ENCODE results near the gene SGSM1.
A peak's percentile ranks its signal among the peaks of the same experiment; 100 is the strongest.
"Not testable (repeated sequence)": the region's sequence is repeated elsewhere in the genome, so short reads cannot be mapped to it uniquely, and the experiment has no call there.

SGSM1 gene

DNA sequence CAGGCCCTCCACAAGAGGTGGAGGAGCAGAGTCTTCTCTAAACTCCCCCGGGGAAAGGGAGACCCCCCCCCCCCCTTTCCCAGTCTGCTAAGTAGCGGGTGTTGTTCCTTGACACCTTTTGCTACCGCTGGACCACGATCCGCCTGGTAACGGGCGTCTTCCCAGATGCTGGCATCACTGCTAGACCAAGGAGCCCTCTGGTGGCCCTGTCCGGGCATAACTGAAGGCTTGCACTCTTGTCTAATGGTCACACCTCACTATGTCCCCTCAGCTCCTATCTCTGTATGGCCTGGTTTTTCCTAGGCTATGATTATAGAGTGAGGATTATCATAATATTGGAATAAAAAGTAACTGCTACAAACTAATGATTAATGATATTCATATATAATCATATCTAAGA lies 31.5 kb downstream of the SGSM1 start:
- not testable (repeated sequence) for DNase-seq (ENCODE audit: low spot score)

DNA sequence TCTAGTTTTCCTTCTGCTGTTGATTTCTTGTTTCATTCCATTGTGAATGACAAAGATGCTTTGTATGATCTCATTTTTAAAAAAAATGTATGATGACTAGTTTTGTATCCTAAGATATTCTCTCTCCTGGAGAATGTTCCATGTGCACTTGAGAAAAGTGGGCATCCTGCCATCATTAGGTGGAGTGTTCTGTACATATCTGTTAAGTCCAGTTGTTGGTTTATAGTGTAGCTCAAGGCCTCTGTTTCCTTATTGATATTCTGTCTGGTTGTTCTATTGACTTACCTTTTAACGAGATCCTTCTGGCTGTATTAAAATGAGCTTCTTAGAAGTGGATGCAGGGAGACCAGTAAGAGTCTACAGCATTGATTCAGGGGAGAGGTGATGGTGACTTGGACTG lies 35.2 kb downstream of the SGSM1 start:
- no peak for DNase-seq (ENCODE audit: low spot score)

DNA sequence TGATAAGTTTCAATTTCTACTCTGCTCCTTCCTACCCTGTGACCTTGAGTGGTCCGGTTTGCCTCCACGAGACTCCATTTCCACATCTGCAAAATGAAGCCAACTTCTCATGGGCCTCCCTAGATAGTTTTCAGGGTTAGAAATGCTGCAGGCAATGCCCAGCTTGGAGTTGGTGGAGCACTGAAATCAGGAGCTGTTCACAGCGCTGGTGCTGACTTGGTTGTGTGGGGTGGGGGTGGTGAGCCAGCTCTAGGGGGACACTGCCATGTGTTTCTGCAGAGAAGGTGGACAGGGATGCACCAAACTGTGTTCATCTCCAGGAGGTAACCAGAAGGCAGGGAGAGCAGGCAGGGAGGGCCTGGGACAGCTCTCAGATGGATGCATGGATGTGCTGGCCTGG lies 37.0 kb downstream of the SGSM1 start:
- DNase-seq (ENCODE audit: low spot score): no peak

DNA sequence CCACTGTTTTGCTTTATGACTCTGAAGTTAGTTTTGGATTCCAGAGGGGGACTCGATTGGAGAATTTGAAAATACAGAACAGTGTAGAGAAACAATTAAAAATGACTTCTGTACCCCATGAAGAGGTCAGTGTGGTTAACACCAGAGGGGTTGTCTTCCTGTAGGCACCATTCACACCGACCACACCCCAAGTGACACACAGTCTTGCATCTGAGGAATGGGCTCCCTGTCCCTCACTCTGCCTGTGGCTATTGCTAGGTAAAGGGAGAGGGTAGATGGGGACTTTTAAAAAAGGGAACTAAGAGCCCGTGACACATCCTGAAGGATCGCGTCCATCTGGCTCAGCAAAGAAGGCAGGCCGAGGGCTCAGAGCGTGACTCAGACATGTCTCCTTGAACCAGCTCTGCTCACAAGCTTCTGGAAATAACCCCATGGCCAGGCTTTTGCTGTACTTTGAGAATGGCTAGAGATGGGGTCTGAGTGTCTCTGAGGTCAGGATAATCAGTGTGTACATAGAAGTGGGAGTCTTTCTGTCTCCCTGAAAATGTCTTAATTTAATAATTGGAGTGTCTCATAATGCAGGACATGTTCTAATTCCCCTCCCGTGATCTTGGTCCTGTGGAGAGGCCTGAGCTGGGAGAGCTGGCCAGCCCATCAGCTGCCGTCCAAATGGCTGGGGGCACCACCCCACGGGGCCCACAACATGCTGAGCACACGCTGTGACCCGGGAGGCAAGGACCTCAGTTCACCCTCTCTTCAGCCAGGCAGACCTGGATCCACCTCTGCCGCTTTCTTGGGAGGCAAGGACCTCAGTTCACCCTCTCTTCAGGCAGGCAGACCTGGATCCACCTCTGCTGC lies 39.3 kb downstream of the SGSM1 start:
- DNase-seq (ENCODE audit: low spot score): peak; percentile 31

DNA sequence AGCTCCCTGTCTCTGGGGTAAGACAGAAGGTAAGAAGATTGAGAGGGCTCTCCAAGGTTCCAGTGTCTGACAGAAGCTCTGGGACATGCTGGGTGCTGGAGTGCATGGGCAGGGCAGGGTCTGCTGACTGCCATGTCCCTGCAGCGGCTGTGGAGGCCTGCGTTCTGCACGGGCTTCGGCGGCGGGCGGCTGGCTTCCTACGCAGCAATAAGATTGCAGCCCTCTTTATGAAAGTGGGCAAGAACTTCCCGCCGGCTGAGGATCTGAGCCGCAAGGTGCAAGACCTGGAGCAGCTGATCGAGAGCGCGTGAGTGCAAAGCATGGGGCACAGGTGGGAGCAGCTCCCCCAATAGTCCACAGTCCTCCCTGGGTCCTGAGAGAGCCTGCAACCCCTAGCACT lies 41.5 kb downstream of the SGSM1 start:
- DNase-seq (ENCODE audit: low spot score): no peak

DNA sequence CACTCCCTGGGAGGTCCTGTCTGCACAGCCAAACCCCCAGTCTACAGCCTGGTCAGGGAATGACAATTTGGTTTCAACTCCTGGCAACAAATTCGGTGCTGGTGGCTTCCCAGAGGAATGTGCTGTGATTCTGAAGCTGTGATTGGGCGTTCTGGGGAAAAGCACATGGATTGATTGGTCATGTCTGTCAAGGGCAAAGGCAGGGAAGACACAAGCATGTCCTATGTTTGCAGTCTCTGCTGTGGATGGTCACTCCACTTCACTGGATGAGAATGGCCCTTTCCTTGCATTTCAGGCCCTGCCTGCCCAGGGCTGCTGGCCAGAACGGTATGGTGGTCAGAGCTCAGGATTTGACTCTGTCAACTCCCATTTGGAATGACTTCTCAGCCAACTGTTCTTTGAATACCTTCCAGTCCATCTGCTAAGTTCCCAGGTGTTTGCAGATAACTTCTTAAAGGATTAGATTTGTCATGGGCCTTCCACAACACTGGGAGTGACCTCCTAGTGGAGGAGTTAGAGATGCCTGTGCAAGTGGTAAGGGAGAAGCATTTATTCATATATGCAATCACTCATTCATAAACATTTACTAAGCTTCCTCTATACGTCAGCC lies 42.7 kb downstream of the SGSM1 start:
- no peak for DNase-seq (ENCODE audit: low spot score)

DNA sequence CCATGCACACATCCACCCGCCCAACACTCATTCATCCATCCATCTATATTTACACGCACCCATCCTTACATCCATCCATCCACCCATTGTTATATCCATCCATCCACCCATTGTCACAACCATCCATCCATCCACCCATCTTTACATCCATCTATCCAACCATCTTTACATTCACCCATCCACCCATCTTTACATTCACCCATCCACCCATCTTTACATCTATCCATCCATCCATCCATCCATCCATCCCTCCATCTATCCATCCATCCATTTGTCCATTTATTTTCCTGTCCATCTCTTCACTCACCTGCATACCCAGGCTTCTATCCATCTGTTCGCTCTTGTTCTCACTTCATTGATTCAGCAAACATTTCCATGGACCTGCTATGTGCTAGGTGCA lies 49.8 kb downstream of the SGSM1 start:
- DNase-seq (ENCODE audit: low spot score): no peak

DNA sequence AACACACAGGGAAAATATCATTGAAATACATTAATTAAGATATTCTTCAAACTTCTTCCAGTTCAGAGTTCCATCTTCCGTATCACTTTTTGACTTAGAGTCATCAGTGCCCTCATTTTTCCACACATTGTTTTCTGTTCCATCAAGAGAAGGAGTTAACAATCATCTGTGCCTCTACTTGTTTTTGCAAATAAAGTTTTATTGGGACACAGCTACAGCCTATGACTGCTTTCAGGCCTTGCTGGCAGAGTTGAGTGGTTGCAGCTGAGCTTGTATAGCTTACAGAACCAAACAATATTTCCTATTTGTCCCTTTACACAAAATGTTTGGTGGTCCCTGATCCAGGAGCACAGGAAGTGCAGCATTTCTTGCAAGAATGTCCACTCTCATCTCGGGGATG lies 51.6 kb downstream of the SGSM1 start:
- DNase-seq (ENCODE audit: low spot score): no peak

DNA sequence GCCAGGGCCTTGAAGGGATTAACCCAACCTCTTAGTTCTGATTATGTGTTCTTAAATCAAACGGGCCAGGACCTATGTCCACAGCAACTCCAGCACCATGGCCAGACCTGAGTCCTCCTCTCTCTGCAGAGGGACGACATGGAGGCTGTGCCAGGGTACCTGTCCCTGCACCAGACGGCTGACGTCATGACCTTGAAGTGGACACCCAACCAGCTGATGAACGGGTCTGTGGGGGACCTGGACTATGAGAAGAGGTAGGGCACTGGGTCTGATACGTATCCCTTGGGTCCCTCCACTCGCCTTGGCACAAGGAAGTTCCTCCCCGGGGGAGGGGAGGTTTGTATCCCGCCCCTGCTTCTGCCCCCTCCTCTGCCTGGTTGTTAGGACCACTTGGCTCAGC lies 53.6 kb downstream of the SGSM1 start:
- DNase-seq (ENCODE audit: low spot score): no peak

DNA sequence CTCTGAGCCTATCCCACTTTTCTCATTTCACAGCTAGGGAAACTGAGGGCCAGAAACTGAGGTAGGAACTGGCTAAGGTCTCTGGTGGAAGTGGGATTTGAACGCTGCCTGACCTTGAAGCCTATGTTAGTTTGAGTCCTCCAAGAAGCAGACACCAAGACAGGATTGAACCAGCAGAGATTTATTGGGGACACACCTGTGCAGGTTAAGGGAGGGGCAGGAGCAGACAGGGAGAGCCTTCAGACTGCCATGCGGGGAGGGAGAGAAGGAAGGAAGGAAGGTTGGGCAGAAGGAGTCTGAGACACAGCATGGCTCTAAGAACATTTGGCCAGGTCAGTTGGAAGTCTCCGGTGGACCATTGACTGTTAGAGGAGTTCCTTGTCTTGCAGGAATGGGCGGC lies 59.5 kb downstream of the SGSM1 start:
- DNase-seq (ENCODE audit: low spot score): no peak

DNA sequence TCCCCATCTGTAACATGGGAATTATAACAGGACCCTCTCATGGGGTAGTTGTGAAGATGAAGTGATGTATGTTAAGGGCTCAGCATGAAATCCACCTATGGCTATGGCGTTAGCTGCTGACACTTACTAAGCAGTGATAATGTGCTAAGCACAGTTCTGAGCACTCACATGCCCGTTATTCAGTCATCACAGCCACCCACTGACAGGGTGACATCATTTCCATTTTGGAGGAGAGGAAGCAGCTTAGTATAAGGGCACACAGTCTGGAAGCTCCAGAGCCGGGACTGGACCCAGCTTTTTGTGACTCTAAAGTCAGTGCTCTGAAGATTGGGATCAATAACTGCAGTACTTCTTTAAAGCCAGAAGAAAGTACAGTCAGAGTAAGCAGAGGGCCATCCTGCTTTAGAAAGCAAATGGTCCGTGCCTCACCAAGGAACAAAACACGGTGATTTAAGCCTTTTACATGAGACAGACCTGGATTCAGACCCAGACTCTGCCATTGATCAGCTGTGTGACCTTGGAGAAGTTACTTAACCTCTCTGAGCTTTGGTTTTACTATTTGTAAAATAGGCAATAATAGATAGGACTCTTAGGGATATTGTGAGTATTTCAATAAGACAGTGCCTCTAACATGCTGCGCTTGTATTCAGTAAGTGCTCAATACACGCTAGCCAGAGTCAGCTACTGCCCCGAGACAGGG lies 61.5 kb downstream of the SGSM1 start:
- peak; percentile 36 for DNase-seq (ENCODE audit: low spot score)

DNA sequence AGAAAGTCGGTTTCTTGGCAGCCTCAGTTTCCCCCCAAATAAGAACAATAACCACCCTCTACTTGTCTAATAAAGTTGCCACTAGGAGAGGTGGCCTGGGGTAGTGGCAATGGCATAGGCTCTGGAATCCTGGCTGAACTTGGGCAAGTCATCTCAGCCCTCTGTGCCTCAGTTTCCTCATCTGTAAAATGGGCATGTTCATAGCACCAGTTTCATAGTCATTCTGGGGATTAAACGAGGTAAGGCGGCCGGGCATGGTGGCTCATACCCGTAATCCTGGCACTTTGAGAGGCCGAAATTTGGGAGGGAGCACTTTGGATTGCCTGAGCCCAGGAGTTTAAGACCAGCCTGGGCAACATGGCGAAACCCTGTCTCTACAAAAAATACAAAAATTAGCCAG lies 63.0 kb downstream of the SGSM1 start:
- no peak for DNase-seq (ENCODE audit: low spot score)

DNA sequence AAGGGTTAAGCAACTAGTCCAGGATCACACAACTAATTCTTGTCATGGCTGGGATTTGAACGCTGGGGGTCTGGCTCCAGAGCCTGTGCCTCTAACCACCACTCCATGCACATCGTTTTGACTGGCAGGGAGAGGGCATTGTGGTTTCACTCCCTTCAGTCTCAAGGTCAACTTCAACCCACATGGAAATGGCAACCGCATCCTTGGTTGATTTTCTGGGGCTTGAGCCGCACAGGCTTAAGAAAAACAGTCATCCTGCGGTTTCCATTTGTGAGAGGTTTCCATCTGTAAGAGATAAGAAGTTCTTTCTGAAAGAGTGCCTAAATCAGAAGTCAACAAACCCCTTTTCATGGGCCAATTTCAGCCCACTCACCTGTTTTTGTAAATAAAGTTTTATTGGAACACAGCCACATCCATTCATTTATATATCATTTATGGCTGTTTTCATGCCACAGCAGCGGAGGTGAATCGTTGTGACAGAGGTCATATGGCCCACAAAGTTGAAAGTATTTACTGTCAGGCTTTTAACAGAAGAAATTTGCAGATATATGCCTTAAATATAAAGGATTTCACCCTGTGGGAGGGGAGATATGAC lies 65.7 kb downstream of the SGSM1 start:
- no peak for DNase-seq (ENCODE audit: low spot score)

DNA sequence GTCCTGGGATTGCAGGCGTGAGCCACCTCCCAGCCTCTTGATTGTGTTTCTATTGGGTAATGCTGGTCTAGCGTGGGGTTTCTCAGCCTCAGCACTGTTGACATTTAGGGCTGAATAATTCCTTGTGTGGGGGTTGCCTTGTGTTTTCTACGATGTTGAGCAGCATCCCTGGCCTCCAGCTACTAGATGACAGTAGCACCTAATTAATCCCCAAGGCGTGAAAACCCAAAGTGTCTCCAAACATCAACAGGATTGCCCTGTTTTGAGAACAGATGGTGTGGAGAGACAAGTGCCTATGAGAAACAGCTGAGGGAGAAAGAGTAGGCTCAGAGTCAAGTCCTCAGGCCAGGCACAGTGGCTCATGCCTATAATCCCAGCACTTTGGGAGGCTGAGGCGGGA lies 67.2 kb downstream of the SGSM1 start:
- DNase-seq (ENCODE audit: low spot score): no peak

DNA sequence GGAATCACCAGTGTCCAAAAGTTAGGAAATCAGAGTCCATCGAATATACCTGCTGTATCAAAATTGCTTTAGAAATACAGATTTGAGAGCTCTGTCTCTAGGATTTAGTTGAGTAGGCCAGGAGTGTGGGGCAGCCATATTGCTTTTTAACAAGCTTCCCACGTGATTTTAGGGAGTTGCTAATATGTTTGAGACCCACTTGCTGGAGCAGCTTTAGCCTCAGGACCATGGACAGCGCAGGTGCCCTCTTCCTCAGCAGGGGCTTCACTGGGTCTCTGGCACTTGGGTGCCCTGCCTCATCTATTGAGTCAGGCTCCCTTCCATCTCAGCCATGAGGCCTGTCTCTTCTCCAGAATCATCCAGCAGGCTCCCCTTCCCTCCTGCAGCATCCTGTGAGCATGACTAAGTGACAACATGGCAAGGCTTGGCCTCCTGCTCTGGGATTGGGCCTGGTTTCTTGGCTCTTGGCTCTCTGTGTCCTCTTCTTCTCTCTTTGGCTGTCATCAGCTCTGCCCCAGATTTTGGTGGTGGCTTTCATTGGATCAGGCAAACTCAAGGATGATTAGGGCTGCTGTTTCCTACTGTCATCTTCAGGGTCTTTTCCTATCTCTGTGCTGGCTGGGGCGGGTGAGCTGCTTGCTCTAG lies 70.0 kb downstream of the SGSM1 start:
- peak; percentile 34 for DNase-seq (ENCODE audit: low spot score)

DNA sequence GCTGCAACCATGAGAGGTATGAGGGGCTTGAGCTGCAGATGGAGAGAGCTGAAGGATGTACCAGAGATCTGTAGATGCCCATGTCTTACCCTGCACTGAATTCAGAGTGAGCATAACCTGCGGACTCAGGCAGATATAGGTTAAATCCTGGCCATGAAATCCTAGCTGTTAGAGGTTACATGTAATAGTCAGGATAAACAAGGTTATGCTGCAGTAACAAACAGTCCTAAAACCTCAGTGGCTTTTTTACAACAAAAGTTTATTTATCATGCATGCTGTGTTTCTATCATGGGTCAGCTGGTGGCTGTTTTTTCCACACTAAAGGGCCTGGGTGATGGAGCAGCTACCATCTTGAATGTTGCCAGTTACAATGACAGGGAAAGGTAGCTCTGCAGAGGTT lies 70.7 kb downstream of the SGSM1 start:
- no peak for DNase-seq (ENCODE audit: low spot score)

DNA sequence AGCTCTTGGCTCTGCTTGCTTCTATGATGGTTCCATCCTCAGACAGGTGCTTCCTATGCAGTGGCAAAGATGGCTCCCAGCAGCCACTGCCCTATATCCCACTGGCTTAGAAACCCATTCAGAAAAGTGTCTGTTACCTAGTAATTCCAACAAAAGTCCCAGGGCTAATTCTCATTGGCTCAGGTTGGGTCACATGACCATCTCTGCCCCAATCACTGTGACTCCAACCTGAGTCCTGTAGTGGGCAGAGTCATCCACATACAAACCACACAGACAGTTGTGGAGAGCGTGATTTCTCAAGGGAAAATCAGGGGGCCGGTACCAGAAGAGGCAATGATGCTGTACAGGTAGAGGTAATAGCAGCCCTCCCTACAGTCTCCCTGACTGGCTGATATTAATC lies 73.0 kb downstream of the SGSM1 start:
- DNase-seq (ENCODE audit: low spot score): no peak

DNA sequence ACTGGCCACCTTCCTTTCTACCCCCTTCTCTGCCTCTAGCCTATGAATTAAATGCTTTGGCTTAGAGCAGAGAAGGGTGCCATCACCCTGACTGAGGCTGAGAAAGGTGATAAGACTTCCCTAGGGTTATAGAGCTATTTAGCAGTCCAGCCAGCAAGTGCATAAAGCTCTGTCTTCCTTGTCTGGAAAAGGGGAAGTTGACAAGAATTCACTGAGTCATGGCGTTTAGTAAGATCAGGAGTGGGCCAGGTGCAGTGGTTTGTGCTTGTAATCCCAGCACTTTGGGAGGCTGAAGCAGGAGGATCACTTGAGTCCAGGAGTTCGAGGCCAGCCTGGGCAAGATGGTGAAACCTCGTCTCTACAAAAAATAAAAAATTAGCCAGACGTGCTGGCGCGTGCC lies 77.4 kb downstream of the SGSM1 start:
- DNase-seq (ENCODE audit: low spot score): no peak

DNA sequence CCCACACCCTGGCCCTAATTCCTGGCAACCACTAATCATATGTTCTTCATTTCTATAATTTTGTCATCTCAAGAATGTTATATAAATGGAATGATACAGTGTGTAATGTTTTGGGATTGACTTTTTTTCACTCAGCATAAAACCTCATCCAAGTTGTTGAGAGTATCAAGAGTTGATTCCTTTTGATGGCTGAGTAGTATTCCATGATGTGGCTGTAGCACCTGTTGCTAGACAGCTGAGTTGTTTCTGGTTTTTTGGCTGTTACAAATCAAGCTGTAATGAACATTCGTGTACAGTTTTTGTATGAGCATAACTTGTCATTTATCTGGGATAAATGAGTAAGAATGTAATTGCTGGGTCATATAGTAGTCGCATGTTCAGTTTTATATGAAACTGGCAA lies 81.2 kb downstream of the SGSM1 start:
- DNase-seq (ENCODE audit: low spot score): no peak

DNA sequence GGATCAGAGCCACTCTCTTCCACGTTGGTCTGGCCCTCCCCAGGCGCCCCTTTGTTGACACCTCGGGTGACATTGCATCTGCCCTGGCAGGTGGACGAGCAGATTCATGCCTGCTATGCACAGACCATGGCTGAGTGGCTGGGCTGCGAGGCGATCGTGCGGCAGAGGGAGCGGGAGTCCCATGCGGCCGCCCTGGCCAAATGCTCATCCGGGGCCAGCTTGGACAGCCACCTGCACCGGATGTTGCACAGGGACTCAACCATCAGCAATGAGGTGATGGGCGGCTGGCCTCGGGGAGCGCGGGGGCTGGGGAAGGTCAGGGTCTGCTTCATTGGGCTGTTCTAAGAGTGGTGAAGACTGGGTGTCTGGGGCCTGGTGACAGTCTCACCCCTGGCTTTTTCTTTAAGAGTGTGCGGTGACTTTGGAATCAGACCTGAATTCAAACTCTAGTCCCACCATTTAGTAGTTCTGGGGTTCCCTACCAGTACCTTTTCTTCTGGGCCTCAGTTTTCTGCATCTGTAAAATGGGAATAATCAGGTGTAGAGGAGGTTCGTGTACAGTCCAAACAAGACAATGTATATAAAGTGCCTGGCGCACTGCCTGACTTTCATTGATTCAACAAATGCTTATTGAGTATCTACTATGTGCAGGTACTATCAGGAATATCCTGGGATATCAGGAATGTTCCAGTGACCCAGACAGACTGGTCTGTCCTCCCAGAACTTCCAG lies 87.5 kb downstream of the SGSM1 start:
- DNase-seq (ENCODE audit: low spot score): no peak

DNA sequence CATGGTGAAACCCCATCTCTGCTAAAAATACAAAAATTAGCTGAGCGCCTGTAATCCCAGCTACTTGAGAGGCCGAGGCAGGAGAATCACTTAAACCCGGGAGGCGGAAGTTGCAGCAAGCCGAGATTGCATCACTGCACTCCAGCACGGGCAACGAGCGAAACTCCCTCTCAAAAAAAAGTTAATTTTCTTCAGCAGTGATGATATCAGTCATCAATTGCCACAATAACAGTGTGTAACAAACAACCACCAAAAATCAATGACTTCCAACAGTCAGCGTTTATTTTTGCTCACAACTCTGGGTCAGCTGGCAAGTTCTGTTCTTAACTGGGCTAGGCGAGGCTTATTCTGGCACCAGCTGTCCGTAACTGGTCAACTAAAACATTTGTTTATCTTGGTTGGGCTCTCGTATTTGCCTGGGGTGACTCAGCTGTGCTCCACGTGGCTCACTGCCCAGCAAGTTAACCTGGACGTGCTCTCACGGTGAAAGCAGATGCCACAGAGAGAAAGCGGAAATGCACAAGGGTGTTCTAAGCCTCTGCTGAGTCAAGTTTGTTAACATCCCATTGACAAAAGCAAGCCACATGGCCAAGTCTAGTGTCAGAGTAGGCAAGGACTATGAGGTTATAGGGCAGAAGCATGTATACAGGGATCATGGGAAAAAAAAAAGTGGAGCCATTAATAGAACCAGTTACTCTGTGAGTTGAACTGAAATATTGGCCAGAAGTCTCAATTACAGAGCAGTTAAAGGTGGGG lies 88.4 kb downstream of the SGSM1 start:
- peak; percentile 68 for DNase-seq (ENCODE audit: low spot score)
